HG02798 (cell line): ENCODE results near the gene LAMTOR1.
"Not testable (repeated sequence)": the region's sequence is repeated elsewhere in the genome, so short reads cannot be mapped to it uniquely, and the experiment has no call there.

ENCODE experiments used
- ATAC-seq: cut with Tn5 transposase; IDR thresholded peaks from one replicate; pipeline ENCODE4 v1.9.1; 2021; ENCODE audit warnings: mild to moderate bottlenecking; ENCODE audit not compliant: unreplicated experiment, poor library complexity

Gene LAMTOR1

GRCh38 chr11:72102946-72103753 lies at the start of gene LAMTOR1:
TSS of gene LAMTOR1 (minus strand) at chr11:72103297. CDS start at chr11:72103224, 73 bp downstream.
- peak; percentile 95 for ATAC-seq

- ATAC-seq, result no peak
These were observed 47.8 kb upstream of the LAMTOR1 start for GRCh38 chr11:72150882-72151281.

GRCh38 chr11:72146625-72147024 lies 43.5 kb upstream of the LAMTOR1 start:
- no peak for ATAC-seq

- no peak for ATAC-seq
These were observed 41.9 kb upstream of the LAMTOR1 start for GRCh38 chr11:72144807-72145565.

- ATAC-seq, result not testable (repeated sequence)
These were observed 39.4 kb upstream of the LAMTOR1 start for GRCh38 chr11:72142543-72142942.

GRCh38 chr11:72142086-72142485 lies 39.0 kb upstream of the LAMTOR1 start:
- ATAC-seq, result not testable (repeated sequence)

- no peak for ATAC-seq
These were observed 38.0 kb upstream of the LAMTOR1 start for GRCh38 chr11:72141066-72141465.

GRCh38 chr11:72140661-72141060 lies 37.6 kb upstream of the LAMTOR1 start:
- no peak for ATAC-seq

GRCh38 chr11:72139500-72139899 lies 36.4 kb upstream of the LAMTOR1 start:
- no peak for ATAC-seq

GRCh38 chr11:72138821-72139390 lies 35.8 kb upstream of the LAMTOR1 start:
- no peak for ATAC-seq

- no peak for ATAC-seq
These were observed 33.7 kb upstream of the LAMTOR1 start for GRCh38 chr11:72136684-72137262.

GRCh38 chr11:72135891-72136683 lies 33.0 kb upstream of the LAMTOR1 start:
- no peak for ATAC-seq

GRCh38 chr11:72135473-72135872 lies 32.4 kb upstream of the LAMTOR1 start, which contains the start of gene FOLR3:
TSS of gene FOLR3 (plus strand) at chr11:72135725. CDS start at chr11:72135953, 228 bp downstream.
- not testable (repeated sequence) for ATAC-seq

GRCh38 chr11:72132646-72133045 lies 29.5 kb upstream of the LAMTOR1 start:
- ATAC-seq, result no peak

- ATAC-seq, result no peak
These were observed 26.3 kb upstream of the LAMTOR1 start for GRCh38 chr11:72129381-72129780.

- ATAC-seq, result no peak
These were observed 24.8 kb upstream of the LAMTOR1 start for GRCh38 chr11:72127923-72128322.

- no peak for ATAC-seq
These were observed 22.9 kb upstream of the LAMTOR1 start for GRCh38 chr11:72125956-72126355.

GRCh38 chr11:72124046-72124445 lies 20.9 kb upstream of the LAMTOR1 start:
- ATAC-seq, result no peak

GRCh38 chr11:72123117-72123653 lies 20.1 kb upstream of the LAMTOR1 start:
- ATAC-seq, result no peak

GRCh38 chr11:72122607-72123006 lies 19.5 kb upstream of the LAMTOR1 start:
- no peak for ATAC-seq
